ENCODE data around the gene SPINK5. TPM values are rescaled to one million over a fixed set of nuclear protein-coding genes. Genes with fewer than 3 reads are reported as not detected.

Gene SPINK5
- total RNA-seq, 1 donor from 2014 or later: 19.7 TPM

GRCh38 chr5:148168246-148168645, 104.5 kb downstream of the SPINK5 start, which contains the start of gene SPINK14:
TSS of gene SPINK14 (plus strand) at chr5:148168546. CDS start at chr5:148169733, 1,187 bp downstream.
- DNase-seq (ENCODE audit: low spot score, unreplicated experiment): no peak
- Mint-ChIP-seq H3K9me3 (ENCODE audit: low read depth) (no peaks in the 10 kb centered on the region), H3K4me3 (ENCODE audit: low read depth) (no peak within 1 kb of the TSS), H3K36me3 (ENCODE audit: insufficient read depth) (no peaks in the 10 kb centered on the region), H3K27ac (no peak within 1 kb of the TSS), H3K4me1 (ENCODE audit: low read depth) (no peaks in the 10 kb centered on the region), H3K27me3 (no peaks in the 10 kb centered on the region)
- no peak for TF ChIP-seq CTCF (IDR thresholded peaks at IDR 0.05; ENCODE audit: unreplicated experiment)

- no peak for TF ChIP-seq CTCF (IDR thresholded peaks at IDR 0.05; ENCODE audit: unreplicated experiment)
- Mint-ChIP-seq H3K9me3 (ENCODE audit: low read depth) (no peaks in the 10 kb centered on the region), H3K36me3 (ENCODE audit: insufficient read depth) (no peaks in the 10 kb centered on the region), H3K4me3 (ENCODE audit: low read depth) (no peak overlapping the region), H3K27me3 (no peaks in the 10 kb centered on the region), H3K27ac (no peak overlapping the region), H3K4me1 (ENCODE audit: low read depth) (peaks cover 9% of the 10 kb centered on the region)
- DNase-seq (ENCODE audit: low spot score, unreplicated experiment): no peak
Measured at GRCh38 chr5:148172377-148172776, 108.6 kb downstream of the SPINK5 start.

- Mint-ChIP-seq H3K9me3 (ENCODE audit: low read depth) (no peaks in the 10 kb centered on the region), H3K36me3 (ENCODE audit: insufficient read depth) (no peaks in the 10 kb centered on the region), H3K4me3 (ENCODE audit: low read depth) (no peak overlapping the region), H3K27ac (no peak overlapping the region), H3K4me1 (ENCODE audit: low read depth) (peaks cover 9% of the 10 kb centered on the region), H3K27me3 (no peaks in the 10 kb centered on the region)
- no peak for DNase-seq (ENCODE audit: low spot score, unreplicated experiment)
- no peak for TF ChIP-seq CTCF (IDR thresholded peaks at IDR 0.05; ENCODE audit: unreplicated experiment)
Measured at GRCh38 chr5:148176480-148176879, 112.7 kb downstream of the SPINK5 start.

GRCh38 chr5:148177207-148177606, 113.4 kb downstream of the SPINK5 start:
- no peaks in the 10 kb centered on the region for H3K9me3 Mint-ChIP-seq (ENCODE audit: low read depth)
- no peak for DNase-seq (ENCODE audit: low spot score, unreplicated experiment)
- no peaks in the 10 kb centered on the region for H3K27me3 Mint-ChIP-seq
- H3K4me1 Mint-ChIP-seq (ENCODE audit: low read depth): peaks cover 9% of the 10 kb centered on the region
- H3K36me3 Mint-ChIP-seq (ENCODE audit: insufficient read depth): no peaks in the 10 kb centered on the region
- no peak overlapping the region for H3K4me3 Mint-ChIP-seq (ENCODE audit: low read depth)
- TF ChIP-seq CTCF (IDR thresholded peaks at IDR 0.05; ENCODE audit: unreplicated experiment): no peak
- H3K27ac Mint-ChIP-seq: no peak overlapping the region

- no peaks in the 10 kb centered on the region for H3K36me3 Mint-ChIP-seq (ENCODE audit: insufficient read depth)
- peaks cover 9% of the 10 kb centered on the region for H3K4me1 Mint-ChIP-seq (ENCODE audit: low read depth)
- peak; percentile 82 for TF ChIP-seq CTCF (IDR thresholded peaks at IDR 0.05; ENCODE audit: unreplicated experiment)
- H3K27me3 Mint-ChIP-seq: no peaks in the 10 kb centered on the region
- no peaks in the 10 kb centered on the region for H3K9me3 Mint-ChIP-seq (ENCODE audit: low read depth)
- no peak overlapping the region for H3K4me3 Mint-ChIP-seq (ENCODE audit: low read depth)
- no peak for DNase-seq (ENCODE audit: low spot score, unreplicated experiment)
- H3K27ac Mint-ChIP-seq: no peak overlapping the region
Measured at GRCh38 chr5:148179234-148179824, 115.5 kb downstream of the SPINK5 start.

All from progenitor cell of endocrine pancreas (in vitro differentiated cells).